D721Med (cell line): Measurements from ENCODE around the gene RACGAP1.

ENCODE experiments used
- DNase-seq: peaks from one replicate; pipeline ENCODE4 v3.0.0; 2011; ENCODE audit warnings: low spot score; ENCODE audit not compliant: insufficient read length
- FAIRE-seq: peaks from 2 replicates; lab custom pipeline; 2011; peaks lifted over from hg19 to GRCh38; lab: Jason Lieb, UNC
- TF ChIP-seq, protein P1 (sequence below): IDR thresholded peaks from 2 replicates; pipeline ENCODE4 v1.5.1; 2012; ENCODE audit warnings: mild to moderate bottlenecking, control low read depth; ENCODE audit not compliant: insufficient read depth; ENCODE audit errors: missing control alignments

The RACGAP1 gene

DNA sequence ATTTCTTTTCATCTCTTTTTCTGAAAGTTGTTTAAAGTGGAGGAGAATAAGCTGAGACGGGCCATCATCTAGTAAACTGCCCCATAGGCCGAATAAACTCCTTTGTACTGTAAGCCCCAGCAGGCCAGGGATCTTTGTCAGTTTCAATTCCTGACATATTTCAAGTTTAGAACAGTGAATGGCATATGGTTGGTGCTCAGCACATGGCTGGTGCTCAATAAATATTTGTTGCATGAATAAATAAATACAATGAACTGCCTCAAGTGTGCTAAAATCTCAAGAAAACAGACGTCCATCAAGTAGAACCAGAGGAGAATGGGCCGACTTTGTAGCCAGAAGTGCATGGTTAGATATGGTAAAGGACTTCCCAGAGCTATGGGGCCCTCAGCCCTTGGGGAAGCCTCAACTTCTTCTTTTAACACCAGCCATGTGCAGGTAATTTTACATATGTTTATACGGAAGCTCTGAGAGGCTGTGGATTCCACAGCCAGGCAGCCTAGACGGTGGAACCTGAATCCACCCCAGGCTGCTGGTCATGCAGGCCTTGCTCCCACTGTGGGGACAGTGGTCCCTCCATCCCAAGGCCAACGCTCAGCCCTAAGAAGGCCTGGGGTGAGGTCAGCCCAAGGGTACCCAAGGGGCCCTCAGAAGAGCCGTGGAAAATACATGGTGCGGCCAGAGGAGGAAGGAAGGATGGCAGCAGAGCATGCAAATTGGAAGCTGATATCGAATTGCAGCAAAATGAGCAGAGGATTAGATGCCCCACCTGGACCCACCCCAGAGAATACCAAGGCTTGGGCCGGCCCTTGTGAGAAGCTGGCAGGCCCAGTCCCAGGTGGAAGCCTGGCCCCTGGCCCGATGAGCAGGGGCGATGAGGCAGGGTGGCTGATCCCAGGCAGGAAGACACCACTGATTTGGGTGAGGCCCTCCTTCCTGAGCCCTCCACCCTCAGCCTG is 83.5 kb downstream of the RACGAP1 start:
- no peak for FAIRE-seq
- DNase-seq = no peak
- TF ChIP-seq, protein P1, sequence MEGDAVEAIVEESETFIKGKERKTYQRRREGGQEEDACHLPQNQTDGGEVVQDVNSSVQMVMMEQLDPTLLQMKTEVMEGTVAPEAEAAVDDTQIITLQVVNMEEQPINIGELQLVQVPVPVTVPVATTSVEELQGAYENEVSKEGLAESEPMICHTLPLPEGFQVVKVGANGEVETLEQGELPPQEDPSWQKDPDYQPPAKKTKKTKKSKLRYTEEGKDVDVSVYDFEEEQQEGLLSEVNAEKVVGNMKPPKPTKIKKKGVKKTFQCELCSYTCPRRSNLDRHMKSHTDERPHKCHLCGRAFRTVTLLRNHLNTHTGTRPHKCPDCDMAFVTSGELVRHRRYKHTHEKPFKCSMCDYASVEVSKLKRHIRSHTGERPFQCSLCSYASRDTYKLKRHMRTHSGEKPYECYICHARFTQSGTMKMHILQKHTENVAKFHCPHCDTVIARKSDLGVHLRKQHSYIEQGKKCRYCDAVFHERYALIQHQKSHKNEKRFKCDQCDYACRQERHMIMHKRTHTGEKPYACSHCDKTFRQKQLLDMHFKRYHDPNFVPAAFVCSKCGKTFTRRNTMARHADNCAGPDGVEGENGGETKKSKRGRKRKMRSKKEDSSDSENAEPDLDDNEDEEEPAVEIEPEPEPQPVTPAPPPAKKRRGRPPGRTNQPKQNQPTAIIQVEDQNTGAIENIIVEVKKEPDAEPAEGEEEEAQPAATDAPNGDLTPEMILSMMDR = no peak

DNA sequence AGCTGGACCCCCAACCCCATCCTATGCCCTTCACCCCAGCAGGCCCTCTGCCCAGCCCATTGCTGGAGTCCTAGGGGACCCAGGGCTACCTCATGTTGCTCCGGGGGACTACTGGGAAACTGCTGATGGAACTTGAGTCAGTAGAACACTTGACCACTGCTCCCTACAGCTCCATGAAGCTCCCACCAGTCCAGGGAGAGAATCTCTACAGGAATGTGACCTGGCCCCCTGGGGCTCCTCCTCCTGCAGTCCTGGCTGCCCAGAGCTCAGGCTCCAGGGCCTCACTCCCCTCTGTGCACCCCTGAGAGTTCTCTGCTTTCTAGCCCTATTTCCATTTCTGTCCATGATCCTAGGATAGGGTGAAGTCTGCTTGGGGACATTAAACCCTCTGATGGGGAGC is 85.6 kb downstream of the RACGAP1 start:
- FAIRE-seq = no peak
- TF ChIP-seq, protein P1 = no peak
- DNase-seq = no peak

DNA sequence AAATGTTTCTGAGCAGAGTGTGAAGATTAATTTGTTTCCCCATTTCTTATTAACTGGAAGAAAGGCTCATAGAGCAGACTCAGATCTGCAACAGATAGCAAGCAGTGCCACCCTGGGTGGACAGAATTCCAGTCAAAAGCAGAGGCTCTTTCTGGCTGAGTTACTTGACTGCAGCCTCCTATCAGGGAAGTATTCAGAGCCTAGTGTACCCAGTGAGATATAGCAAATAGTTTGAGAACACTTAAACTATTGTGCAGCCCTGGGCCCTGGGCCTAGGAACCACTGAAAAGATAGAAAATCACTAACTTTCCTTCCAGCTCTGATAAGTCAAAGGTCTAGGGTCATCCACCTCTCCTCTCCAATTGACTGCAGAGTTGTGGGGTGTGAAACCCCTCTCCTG is 86.0 kb downstream of the RACGAP1 start:
- no peak for DNase-seq
- TF ChIP-seq, protein P1 = no peak
- FAIRE-seq = no peak
